Measurements from ENCODE around the gene TINAGL1.

- no peak for TF ChIP-seq POLR2A (IDR thresholded peaks at IDR 0.05; ENCODE audit: extremely low read depth, insufficient read length)
- TF ChIP-seq, protein P1, sequence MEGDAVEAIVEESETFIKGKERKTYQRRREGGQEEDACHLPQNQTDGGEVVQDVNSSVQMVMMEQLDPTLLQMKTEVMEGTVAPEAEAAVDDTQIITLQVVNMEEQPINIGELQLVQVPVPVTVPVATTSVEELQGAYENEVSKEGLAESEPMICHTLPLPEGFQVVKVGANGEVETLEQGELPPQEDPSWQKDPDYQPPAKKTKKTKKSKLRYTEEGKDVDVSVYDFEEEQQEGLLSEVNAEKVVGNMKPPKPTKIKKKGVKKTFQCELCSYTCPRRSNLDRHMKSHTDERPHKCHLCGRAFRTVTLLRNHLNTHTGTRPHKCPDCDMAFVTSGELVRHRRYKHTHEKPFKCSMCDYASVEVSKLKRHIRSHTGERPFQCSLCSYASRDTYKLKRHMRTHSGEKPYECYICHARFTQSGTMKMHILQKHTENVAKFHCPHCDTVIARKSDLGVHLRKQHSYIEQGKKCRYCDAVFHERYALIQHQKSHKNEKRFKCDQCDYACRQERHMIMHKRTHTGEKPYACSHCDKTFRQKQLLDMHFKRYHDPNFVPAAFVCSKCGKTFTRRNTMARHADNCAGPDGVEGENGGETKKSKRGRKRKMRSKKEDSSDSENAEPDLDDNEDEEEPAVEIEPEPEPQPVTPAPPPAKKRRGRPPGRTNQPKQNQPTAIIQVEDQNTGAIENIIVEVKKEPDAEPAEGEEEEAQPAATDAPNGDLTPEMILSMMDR (IDR thresholded peaks at IDR 0.05; ENCODE audit: low read depth, low read length) = no peak
Observed at GRCh38 chr1:31571340-31572295, 4.7 kb upstream of the TINAGL1 start.
